NCI-H1105 (cell line): ENCODE data around the gene ZFHX3.
"Not testable (repeated sequence)": the region's sequence is repeated elsewhere in the genome, so short reads cannot be mapped to it uniquely, and the experiment has no call there.

Experiments used
- DNase-seq: peaks from one replicate; lab custom pipeline; 2025; lab: John Stamatoyannopoulos, UW

ZFHX3 gene

DNA sequence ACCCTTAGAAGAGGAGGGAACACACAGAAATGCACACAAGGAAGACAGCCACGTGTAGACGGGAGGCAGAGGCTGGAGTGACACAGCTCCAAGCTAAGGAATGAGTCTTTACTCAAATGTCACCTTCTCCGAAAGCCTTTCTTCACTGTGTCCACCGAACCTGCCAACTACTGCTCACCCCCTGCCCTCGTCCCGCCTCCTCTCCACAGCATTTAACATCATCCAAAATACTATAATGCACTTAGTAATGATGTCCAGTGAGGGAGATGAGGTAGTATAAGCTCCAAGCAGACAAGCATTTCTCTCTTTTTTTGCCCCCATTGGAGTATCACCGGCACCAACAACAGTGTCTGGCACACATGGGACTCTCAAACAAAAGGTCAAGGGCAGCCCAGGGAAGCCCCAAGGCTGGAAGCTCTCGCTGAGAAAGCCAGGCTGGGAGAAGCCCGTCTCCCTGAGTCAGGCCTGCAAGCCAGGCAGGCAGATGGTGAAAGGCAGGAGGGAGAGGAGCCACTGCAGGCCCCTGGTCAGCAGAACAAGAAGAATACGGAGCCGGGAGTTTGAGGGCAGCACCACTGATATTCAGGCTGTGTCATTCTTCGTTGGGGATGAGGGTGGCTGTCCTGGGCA is 25.9 kb downstream of the ZFHX3 start:
- no peak for DNase-seq

DNA sequence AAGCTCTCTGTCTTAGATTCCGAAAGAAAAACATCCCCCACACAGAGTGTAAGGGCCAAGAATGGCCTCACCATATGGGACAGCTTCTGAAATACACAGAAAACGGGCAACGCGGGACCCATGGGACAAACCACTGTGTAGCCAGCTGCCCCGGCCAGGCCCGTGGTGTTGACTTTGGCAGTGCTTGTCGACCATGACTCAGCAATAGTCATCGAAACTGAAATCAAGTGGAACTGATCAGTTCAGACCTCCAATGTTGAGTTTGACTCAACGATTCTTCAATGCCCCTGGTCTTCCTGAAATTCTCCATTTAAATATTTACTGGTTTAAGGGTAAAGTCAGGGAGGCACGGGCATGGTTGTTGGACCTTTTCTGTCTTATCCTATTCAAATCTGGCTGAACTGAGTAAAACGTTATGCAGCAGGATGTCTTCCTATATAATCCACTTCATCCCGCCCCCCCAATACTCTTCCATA is 27.5 kb downstream of the ZFHX3 start:
- no peak for DNase-seq

DNA sequence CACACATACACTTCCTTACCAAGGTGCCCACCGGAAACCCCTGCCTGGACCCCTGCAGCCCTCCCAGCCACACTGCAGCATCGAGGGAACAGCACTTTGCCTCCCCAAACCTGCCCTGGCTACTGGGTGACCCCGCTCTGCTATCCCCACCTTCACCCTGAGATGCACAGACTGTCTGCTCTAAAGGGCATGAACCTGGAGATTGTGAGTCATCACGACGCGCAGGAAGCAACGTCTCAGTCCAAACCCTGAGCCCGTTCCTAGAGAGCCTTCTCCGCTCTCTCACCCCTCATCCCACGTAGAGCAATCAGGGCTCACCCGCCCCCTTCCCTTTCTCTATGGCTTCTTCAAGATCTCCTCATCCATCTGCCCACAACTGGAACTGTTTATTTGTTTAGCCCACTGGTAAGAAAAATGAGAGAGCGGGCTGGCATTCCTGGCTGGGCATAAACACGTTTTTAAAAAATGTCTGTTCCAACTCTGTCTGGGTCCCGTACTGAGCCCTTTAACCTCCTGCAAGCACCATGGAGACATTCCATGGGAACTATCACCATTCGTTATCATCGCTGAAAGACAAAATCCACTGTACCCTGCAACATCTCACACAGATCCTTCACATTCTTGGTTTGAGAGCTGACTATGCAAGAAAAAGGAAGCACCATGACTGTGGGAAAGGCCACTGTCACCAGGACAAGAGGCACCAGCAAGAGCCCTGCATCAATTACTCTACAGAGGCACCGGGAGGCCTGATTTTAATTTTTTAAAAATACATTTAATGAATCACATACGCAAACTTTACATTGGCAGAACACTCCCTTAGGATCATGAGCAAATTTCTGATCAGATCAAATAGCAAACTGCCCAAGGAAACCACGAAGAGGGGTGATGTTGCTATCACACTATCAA is 28.2 kb downstream of the ZFHX3 start:
- DNase-seq: no peak

DNA sequence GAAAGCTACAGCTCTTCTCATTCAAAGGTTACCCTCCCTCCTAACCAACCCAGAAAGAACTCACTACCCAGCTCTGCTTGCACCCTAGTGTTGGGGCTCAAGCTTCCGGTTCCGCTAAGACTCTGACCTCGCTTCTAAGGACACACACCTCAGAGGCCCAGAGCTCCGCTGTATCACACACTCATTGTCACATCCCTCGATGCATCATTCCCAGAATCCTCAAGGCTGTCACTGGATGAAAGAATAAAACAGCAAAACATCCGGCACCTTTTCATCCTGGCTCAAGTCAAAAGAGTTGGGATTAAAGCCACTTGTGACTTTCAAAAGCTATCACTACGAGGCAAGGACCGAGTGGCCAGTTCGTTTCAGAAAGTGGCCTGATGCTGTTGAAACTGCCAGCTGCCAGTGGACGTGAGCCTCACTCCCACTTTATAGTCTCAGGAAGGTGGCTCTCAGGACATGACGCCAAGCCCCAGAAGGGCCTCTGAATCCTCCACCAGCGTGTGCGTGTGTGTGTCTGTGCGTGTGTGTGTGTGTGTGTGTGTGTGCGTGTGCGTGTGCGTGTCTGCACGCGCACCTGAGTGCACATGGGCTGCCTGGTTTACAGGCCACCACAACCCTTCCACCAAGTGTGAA is 29.0 kb downstream of the ZFHX3 start:
- no peak for DNase-seq

DNA sequence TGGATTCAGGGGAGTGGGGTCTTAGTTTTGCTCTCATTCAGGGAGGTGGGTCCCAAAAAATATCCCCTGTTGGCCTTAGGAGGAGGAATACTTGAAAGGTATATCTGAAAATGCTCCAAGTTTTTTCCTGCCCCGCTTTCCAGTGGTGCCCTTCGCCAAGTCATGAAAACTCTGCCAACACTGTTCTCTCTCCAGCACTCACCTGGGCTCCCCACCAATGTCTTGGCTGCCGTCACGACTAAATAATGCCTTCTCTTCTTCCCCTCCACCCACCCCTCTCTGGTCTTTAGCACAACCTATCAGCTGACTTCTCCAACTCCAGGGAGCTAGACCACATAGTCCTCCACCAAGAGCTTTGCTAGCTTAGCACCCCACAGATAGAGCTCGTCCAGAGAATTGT is 30.6 kb downstream of the ZFHX3 start:
- no peak for DNase-seq

DNA sequence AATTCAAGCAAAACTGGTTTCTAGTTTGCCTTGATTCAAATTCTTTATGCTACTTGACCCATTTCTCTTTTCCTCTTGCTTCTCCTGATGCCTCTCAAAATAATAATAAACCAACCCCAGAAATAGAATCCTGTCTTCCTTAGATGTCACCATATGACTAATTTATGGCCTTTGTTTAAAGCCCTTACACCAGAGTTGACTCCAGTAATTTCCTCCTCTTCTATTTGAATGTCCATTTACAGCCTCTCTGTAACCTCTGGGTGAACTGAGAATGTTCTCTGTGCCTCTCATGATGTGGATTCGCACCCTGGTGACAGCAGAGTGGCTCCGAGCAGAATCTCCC is 31.5 kb downstream of the ZFHX3 start:
- DNase-seq: no peak

DNA sequence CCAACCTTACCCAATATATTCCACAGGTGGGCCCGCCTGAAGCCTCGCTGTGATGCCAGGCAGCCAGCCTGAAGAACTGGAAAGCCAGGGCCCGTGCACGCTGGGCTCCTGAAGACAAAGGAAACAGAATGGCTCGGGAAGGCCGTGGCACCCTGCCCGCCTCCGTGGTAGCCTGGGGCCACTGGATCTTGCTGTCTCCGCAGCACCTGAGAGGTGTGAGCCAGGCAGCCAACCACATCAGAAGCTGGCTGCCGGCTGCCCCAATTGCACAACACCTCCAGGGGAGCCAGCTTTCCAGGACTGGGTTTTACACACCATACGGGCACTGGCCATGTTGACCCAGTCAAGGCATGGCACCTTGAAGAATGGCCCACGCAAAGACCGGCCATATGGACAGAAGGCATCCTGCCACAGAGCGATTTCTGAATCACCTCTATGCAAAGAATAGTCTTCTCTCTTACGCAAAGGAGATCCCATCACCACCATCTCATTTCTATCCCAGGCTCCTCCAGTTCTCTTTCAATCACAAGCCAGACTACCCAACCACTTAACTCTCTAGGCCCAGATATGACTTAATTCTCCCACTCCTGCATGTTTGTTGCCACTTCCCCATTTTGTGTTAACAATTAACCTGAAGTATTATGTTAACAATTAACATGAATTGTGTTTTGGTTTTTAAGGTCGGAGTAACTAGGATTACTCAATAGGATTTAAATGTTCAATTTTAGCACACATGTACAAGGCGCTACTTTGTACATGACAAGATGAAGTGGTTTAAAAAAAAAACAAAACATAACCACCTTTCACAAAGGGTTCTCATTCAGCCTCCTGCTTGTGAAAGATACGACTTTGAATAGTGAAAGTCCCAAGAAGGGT is 32.1 kb downstream of the ZFHX3 start:
- DNase-seq: no peak

DNA sequence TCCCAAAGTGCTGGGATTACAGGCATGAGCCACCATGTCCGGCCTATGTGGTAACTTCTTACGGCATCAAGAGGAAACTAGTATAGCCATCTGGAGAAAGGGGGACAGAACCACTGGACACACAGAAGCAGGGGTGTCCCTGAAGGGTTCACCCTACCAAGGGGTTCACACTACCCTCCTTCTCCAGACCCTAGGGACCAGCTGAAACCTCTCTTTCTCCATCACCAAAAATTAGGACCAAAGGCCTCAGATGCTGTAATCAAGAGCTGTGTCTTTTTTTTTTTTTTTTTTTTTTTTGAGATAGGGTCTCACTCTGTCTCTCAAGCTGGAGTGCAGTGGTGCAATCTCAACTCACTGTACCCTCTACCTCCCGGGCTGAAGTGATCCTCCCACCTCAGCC is 33.2 kb downstream of the ZFHX3 start:
- no peak for DNase-seq

DNA sequence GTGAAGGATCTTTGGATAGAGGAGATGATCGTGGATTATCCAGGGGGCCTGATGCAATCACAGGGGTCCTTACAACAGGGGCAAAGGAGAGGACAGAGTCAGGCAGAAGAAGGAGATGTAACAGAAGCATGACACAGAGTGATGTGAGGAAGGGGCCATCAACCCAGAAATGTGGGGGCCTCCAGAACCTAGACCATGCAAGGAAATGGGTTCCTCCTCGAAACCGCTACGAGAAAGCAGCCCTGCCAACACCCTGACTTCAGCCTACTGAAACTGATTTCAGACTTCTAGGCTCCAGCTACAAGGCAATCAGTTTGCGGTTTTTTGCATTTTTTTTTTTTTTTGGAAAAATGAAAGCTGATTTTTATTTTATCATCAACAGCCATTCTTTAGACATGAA is 34.0 kb downstream of the ZFHX3 start:
- DNase-seq: no peak

DNA sequence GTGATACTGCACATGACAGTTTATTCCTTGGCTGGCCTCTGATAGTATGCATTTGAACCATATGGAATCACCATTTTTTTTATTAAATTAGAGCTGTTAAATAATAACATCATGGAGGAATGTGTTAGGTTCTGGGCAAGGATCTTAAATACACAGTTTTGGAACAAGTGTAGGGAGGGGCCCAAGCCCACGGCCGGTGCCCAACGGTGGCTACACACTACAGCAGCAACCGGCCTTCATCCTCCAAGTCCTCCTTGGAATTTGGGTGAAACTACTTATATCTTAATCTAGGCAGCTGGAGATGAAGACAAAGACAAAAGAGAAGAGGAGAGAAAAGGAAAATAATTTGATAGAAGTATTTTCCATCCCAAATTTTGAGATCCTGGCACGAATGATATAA is 35.6 kb downstream of the ZFHX3 start:
- DNase-seq: no peak

DNA sequence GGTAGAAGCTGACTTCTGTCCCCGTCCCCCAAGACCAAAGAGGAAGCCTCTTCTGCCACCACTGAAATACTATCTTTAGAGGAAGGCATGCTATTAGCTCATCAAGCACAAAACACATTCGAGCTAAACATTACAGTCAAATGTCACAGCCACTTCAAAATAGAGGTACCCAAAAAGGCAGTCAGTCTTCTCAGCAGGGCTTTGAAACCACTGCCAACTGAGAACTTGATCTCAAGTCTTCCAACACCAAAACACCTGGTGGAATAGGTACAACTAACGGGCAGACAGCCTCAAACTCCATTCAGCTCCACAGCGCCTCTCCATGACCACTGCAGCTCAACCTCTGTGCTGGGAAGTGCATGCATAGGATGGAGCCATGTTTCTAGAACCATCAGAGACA is 36.0 kb downstream of the ZFHX3 start:
- no peak for DNase-seq

DNA sequence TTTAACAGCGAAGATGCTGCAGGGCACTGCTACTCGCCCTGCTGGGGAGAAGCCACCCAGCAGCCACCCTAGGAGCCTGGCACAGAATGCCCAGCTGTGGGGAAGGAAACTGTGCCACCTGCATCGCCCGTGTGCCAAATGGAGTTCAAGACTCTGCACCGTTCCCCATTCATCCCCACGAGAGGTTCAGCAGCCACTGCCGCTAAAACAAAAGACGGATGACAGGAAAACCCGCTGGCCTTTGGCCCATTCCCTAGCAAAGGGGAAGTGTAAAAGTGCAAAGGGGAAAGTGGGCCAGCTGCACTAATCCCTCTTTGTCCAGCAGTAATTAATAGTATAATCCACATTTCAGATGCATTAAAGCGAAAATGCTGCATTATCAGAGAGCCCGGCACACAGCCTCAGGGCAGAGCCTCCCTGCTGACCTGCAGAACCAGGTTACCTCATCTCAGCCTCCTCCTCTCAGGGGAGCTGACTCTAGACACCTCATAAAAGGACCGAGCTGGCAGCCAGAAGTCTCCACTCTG is 37.7 kb downstream of the ZFHX3 start:
- DNase-seq: no peak

DNA sequence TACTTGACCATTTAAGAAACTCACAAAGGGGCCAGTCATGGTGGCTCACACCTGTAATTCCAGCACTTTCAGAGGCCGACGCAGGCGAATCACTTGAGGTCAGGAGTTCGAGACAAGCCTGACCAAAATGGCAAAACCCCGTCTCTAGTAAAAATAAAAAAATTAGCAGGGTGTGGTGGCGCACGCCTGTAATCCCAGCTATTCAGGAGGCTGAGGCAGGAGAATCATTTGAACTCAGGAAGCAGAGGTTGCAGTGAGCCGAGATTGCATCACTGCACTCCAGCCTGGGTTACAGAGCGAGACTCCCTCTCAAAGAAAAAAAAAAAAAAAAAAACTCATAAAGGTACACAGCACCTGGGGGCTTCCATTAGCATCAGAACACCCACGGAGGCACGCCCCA is 38.2 kb downstream of the ZFHX3 start:
- DNase-seq: not testable (repeated sequence)

DNA sequence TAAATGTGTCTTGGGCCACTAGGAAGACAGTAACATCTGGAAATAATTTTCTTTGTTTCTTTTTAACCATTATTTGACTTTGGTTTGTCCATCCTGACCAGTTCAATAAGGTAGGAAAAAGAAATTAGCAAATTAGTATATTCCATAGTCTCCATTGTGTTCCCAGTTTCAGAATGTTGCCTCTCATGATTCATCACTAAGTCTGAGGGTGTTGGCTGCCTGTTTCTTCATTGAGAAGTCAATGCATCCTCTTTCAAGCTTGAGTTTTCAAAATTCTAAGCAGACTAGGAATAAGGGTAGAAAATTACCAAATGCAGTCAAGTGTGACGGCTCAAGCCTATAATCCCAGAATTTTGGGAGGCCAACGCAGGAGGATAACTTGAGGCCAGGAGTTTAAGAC is 41.9 kb downstream of the ZFHX3 start:
- no peak for DNase-seq

DNA sequence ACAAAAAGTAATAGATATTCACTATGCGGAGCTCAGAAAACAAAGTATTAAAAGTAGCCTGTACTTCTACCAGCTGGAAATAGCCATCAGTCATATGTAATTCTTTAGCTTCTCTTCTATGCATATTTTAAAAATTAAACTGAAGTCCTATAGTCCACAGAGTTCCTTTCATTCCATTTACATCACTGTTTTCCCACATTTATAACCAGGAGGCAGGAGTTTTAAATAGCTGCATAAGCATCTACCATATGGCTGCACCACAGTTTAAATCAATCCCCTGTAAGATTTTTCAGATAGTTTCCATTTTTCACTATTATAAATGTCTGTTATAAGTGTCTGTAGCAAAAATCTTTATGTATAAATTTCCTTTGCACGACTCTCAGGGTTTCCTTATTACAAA is 45.1 kb downstream of the ZFHX3 start:
- no peak for DNase-seq

DNA sequence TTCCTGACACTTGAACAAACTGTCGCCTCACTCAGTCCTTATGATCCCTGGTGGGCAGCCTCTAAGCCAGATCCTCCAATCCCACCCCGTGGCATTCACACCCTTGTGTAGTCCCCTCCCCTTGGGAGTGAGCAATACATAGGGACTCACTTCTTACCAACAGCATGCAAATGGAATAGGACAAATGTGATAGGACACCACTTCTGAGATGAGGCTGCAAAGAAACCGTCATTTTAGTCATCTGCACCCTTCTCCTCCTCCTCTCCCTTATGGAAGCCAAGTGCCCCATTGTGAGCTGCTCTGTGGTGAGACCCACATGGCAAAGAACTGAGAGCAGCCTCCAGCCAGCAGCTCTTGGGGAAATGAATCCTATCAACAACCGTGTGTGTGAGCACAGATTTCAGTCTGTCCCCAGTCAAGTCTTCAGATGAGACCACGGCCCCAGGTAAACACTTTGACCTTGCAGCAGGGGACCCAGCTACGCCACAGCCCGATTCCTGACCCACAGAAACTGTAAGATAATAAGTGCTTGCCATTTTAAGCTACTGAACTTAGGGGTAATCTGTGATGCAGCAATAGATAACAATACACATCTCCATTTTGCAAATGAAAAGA is 46.9 kb downstream of the ZFHX3 start:
- no peak for DNase-seq

DNA sequence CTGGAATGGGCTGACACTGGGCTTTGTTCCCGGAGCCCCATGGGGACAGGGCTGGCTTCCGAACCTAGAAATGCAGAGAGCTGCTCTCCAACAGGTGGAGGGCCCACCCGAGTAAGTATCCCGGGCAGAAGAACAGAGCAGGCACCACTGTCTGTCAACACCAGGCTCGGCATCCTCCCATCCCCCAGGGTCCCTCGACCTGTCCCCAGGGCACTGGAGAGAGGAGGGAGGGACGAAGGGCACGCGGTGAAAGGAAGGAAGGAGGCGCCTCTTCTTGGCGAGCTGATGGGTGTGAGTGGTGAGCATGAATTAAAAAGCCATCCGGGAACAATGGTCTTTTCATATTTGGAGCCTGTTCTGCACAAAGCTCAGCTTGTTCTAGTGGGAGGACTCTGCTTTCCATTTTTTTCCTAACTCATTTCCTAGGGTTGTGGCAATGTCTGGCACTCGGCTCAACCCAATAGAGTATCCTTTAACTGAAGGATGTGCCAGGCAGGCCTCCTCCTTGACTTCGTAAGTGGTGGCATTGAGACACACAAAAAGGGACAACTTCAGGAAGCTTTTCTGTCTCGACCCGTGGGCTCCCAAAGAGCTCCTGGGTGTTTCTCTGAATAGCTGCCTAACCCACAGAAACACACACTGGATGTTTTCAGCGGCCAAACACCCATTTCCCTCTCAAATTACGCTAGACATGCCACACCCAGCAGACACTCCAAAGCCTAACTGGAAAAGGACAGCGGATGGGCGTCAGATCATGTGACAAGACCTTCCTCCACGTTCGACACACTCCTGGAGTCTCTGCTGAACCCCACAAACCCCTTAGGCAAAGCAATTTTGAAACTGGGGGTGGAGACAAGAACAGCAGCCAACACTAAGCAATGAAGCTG is 47.7 kb downstream of the ZFHX3 start:
- no peak for DNase-seq

DNA sequence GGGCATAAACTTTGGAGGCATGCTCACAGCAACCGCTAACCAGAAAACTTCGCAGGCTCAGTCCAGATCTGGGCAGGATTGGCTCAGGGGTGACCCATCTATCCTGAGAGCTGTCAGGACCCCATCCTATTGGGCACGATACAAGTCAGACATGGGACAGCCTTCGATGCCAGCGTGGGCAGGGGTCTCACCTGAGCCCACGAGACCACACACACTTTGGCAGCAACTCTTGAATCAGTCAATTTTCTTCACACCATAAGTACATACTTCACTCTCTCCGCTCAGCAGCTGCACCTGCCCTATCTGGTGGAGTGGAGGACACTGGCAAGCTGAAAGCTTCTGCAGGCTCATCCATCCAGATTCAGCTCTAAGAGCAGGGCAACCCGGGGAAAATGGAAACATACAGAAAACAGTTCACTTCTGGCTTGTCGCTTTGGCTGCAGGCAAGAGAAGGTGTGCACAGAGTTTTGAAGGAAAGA is 48.3 kb downstream of the ZFHX3 start:
- DNase-seq: no peak

DNA sequence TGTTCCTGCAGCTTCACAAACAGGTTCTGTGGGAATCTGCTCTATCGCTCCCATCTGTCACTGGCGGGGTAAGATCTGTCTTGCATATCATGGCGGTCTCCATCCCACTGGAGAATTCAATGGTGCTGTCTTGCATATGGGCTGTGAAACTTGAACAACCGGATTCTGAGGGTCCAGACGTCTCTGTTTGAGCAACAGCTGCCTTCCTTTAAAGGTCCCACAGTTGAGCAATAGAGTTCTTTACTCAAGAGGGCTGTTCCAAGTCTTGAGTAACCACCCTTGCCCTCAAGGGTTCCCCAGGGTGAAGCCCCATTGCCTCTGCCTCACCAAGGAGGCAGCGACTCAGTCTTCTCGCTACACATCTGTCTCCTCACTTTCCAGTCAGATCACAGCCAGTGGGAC is 50.8 kb downstream of the ZFHX3 start:
- no peak for DNase-seq
